Hepatocyte (in vitro differentiated cells): ENCODE data around the gene TMEM14A. TPM values are rescaled to one million over a fixed set of nuclear protein-coding genes. Genes with fewer than 3 reads are reported as not detected.

Experiments used
- DNase-seq: peaks from one replicate; pipeline ENCODE4 v3.0.0-alpha.2; 2016; ENCODE audit warnings: low spot score
- H2AFZ ChIP-seq: fragments of 200-600 bp; sonication (generic); 2 replicates; pipeline ENCODE4 v1.6.0; 2016; ENCODE audit warnings: antibody characterized with exemption, mild to moderate bottlenecking
- H3K27ac ChIP-seq: fragments of 200-600 bp; sonication (generic); 2 replicates; pipeline ENCODE4 v1.5.1; 2016; ENCODE audit warnings: mild to moderate bottlenecking
- H3K27me3 ChIP-seq: fragments of 200-600 bp; sonication (generic); 2 replicates; pipeline ENCODE4 v1.6.1; 2016
- H3K36me3 ChIP-seq: fragments of 200-600 bp; sonication (generic); replicated peaks from 2 replicates; pipeline ENCODE4 v1.5.1; 2016; ENCODE audit warnings: low read depth; ENCODE audit not compliant: insufficient read depth
- H3K4me1 ChIP-seq: fragments of 200-600 bp; sonication (generic); 2 replicates; pipeline ENCODE4 v1.5.1; 2016; ENCODE audit warnings: mild to moderate bottlenecking, moderate library complexity; ENCODE audit not compliant: insufficient read depth
- H3K4me2 ChIP-seq: fragments of 200-600 bp; sonication (generic); 2 replicates; pipeline ENCODE4 v1.6.0; 2016
- H3K4me3 ChIP-seq: fragments of 200-600 bp; sonication (generic); 2 replicates; pipeline ENCODE4 v1.5.1; 2016; ENCODE audit warnings: mild to moderate bottlenecking
- H3K79me2 ChIP-seq: fragments of 200-600 bp; sonication (generic); 2 replicates; pipeline ENCODE4 v1.6.0; 2017; ENCODE audit warnings: mild to moderate bottlenecking
- H3K9me2 ChIP-seq: fragments of 200-600 bp; sonication (generic); replicated peaks from 2 replicates; pipeline ENCODE4 v1.6.0; 2017; ENCODE audit warnings: mild to moderate bottlenecking; ENCODE audit not compliant: insufficient read depth
- H3K9me3 ChIP-seq: fragments of 200-600 bp; sonication (generic); 2 replicates; pipeline ENCODE4 v1.5.1; 2016; ENCODE audit warnings: low read depth, mild to moderate bottlenecking
- H4K20me1 ChIP-seq: fragments of 200-600 bp; sonication (generic); 2 replicates; pipeline ENCODE4 v1.6.0; 2016; ENCODE audit warnings: mild to moderate bottlenecking; ENCODE audit not compliant: insufficient read depth, poor library complexity, severe bottlenecking
- CTCF ChIP-seq: fragments of 200-600 bp; sonication (generic); IDR thresholded peaks from 2 replicates; pipeline ENCODE4 v1.5.1; 2016; ENCODE audit warnings: antibody characterized with exemption, mild to moderate bottlenecking; ENCODE audit not compliant: poor library complexity
- EZH2 ChIP-seq: fragments of 200-600 bp; sonication (generic); IDR thresholded peaks from 2 replicates; pipeline ENCODE4 v1.6.1; 2016; ENCODE audit warnings: antibody characterized with exemption, mild to moderate bottlenecking, borderline replicate concordance
- EZH2phosphoT487 ChIP-seq: fragments of 200-600 bp; sonication (generic); IDR thresholded peaks from one replicate; pipeline ENCODE4 v1.6.1; 2018; ENCODE audit warnings: antibody characterized with exemption, mild to moderate bottlenecking, low read depth, moderate library complexity; ENCODE audit not compliant: unreplicated experiment, severe bottlenecking
- WGBS: methylation state at CpG from one replicate; pipeline ENCODE4 v1.1.6; 2016; ENCODE audit warnings: low lambda C conversion rate; ENCODE audit errors: missing lambda C conversion rate; 5-methylcytosine and 5-hydroxymethylcytosine counted together
- polyA plus RNA-seq: library from polyadenylated mRNA; unstranded; fragments of >200 nt; fragmentation: Nextera tagmentation; extraction: Ambion mirVana; gene quantifications from 2 replicates; pipeline ENCODE4 v1.2.1, GENCODE V29; 2016
- total RNA-seq: library from RNA; depleted of rRNA; stranded (reverse); fragments of >200 nt; gene quantifications from 2 replicates; pipeline ENCODE4 v1.2.3, GENCODE V29; 2014

Gene TMEM14A
- total and polyA plus RNA-seq, 2 experiments from 2014 or later = 84.5 to 86.9 TPM

- DNase-seq = no peak
- Histone ChIP-seq H3K9me2 (no peaks in the 10 kb centered on the region), H3K4me1 (no peaks in the 10 kb centered on the region), H3K4me2 (no peak overlapping the region), H3K4me3 (no peak overlapping the region), H3K36me3 (no peaks in the 10 kb centered on the region), H3K27me3 (no peaks in the 10 kb centered on the region), H3K79me2 (no peaks in the 10 kb centered on the region), H4K20me1 (no peaks in the 10 kb centered on the region), H2AFZ (no peak overlapping the region), H3K9me3 (no peaks in the 10 kb centered on the region), H3K27ac (no peak overlapping the region)
- 75% methylated on average over 3 of the region's 3 CpGs for WGBS
- TF ChIP-seq EZH2 (no peak), EZH2phosphoT487 (no peak), CTCF (no peak)
These were observed 29.1 kb upstream of the TMEM14A start for GRCh38 chr6:52641826-52642225.

- no peak for DNase-seq
- WGBS = 53% methylated on average over 2 of the region's 2 CpGs
- H3K4me1 ChIP-seq = no peaks in the 10 kb centered on the region
- H2AFZ ChIP-seq = no peak overlapping the region
- H3K9me3 ChIP-seq = no peaks in the 10 kb centered on the region
- H3K79me2 ChIP-seq = no peaks in the 10 kb centered on the region
- H4K20me1 ChIP-seq = no peaks in the 10 kb centered on the region
- H3K4me3 ChIP-seq = no peak overlapping the region
- H3K27me3 ChIP-seq = no peaks in the 10 kb centered on the region
- no peaks in the 10 kb centered on the region for H3K9me2 ChIP-seq
- no peaks in the 10 kb centered on the region for H3K36me3 ChIP-seq
- no peak overlapping the region for H3K27ac ChIP-seq
- TF ChIP-seq EZH2 = no peak
- TF ChIP-seq EZH2phosphoT487 = no peak
- TF ChIP-seq CTCF = no peak
- no peak overlapping the region for H3K4me2 ChIP-seq
These were observed 28.5 kb upstream of the TMEM14A start for GRCh38 chr6:52642368-52642767.

- Histone ChIP-seq H3K9me2 (no peaks in the 10 kb centered on the region), H3K4me2 (no peak overlapping the region), H3K36me3 (no peaks in the 10 kb centered on the region), H3K4me1 (no peaks in the 10 kb centered on the region), H4K20me1 (no peaks in the 10 kb centered on the region), H3K27ac (no peak overlapping the region), H2AFZ (no peak overlapping the region), H3K27me3 (no peaks in the 10 kb centered on the region), H3K9me3 (no peaks in the 10 kb centered on the region), H3K79me2 (no peaks in the 10 kb centered on the region), H3K4me3 (no peak overlapping the region)
- no peak for TF ChIP-seq EZH2phosphoT487
- TF ChIP-seq CTCF = no peak
- no peak for TF ChIP-seq EZH2
- DNase-seq = no peak
- 86% methylated on average over 3 of the region's 3 CpGs for WGBS
These were observed 27.8 kb upstream of the TMEM14A start for GRCh38 chr6:52643158-52643557.

- WGBS = 92% methylated on average over 4 of the region's 4 CpGs
- no peak for DNase-seq
- Histone ChIP-seq H3K4me1 (peaks cover 8% of the 10 kb centered on the region), H2AFZ (no peak overlapping the region), H3K4me3 (no peak overlapping the region), H3K9me3 (no peaks in the 10 kb centered on the region), H3K27ac (no peak overlapping the region), H3K4me2 (no peak overlapping the region), H3K36me3 (no peaks in the 10 kb centered on the region), H3K9me2 (no peaks in the 10 kb centered on the region), H3K27me3 (no peaks in the 10 kb centered on the region), H3K79me2 (no peaks in the 10 kb centered on the region), H4K20me1 (no peaks in the 10 kb centered on the region)
- TF ChIP-seq EZH2phosphoT487 (no peak), EZH2 (no peak), CTCF (no peak)
These were observed 26.7 kb upstream of the TMEM14A start for GRCh38 chr6:52644253-52644652.
